Germinal center (tissue), 1 donor: ENCODE results near the gene NELL2.

ENCODE experiments used
- DNase-seq: peaks from one replicate; pipeline ENCODE4 v3.0.0; 2012; ENCODE audit warnings: mixed read lengths, low spot score

The NELL2 gene

DNA sequence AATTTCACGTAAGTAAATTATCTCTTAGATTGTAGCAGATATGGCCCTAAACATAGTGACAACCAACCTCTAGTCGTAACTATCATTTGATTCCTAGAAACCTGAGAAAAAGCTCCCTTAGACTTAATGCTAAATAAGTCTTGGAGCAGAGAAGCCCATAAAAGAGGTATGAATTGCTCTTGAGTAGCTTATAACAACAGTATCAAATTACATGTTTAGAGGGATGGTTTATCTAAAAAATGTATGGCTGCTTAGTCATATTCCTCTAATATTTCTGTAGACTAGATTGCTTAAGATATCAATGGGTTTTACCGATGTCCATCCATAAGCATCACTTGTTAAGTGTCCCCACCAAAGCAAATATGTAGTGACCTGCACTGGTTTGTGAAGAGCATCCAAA is 259.7 kb downstream of the NELL2 start:
- DNase-seq = no peak

DNA sequence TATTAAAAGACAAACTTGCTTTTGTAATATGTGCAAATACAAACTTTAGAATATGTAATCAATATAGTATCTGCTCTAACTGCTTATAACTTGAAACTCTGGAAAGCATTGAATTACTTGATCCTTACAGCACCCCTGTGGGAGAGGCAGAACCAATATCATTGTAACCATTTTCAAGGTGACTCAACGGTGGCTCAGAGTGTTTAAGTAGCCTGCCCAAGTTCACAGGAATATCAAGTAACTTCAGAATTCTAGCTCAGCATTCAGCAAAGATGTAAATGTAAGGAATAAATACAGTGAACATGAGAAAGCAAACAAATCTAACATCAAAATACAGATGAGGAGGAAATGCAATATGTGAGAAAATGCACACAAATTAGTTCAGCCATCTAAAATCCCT is 264.6 kb downstream of the NELL2 start:
- DNase-seq = no peak

DNA sequence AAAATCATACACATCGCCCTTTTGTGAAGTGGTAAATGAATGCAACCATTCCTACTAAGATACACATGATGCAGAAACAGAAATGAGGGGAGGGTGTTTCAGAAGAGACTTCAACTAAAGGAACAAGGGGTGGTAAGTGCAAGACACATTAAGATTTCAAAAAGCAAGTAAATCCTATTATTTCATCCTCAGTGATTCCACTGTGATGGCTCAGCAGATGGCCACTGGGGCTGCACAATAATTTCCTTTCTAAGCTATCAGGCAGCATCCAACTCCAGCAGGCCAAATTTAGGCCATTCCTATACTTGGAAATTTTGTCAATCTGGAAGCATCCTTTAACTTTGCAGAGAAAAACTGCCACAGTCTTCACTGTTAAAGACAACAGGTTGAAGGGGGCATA is 272.4 kb downstream of the NELL2 start:
- DNase-seq = no peak

DNA sequence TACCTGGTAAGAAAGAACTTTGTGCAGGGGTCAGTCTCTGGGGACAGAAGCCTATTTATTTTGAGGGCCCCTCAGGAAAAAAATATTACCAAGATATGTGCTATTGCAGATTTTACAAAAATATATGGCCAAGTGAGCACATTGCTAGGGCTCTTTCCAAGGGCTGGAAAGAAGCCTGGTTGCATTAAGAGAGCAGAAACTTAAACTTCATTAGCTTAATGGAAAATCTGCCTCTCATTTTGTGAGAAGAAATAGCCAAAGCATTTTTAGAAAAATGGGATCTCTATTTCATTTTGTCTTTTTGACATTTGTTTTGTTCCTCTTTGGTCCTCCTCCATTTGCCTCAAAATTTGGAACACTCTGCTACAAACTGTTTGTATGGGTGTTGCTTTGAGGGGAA is 283.5 kb downstream of the NELL2 start:
- DNase-seq = no peak

DNA sequence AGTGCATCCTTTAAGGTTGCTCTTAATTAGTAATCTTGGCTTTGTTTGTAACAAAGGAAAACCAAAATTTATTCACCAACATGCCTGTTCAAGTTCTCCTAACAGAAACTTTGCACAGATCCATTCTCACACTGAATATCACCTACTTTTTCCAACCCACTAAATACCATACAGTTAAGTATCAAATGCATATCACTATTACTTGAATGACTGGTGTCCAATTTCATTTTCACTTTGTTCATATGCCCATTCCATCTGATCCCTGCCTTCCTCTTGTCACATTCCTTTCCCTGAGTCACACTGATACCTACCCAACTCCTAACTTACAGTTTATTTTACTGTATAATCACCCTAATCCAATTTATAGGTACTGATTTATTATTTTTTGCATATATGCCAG is 286.4 kb downstream of the NELL2 start:
- no peak for DNase-seq

DNA sequence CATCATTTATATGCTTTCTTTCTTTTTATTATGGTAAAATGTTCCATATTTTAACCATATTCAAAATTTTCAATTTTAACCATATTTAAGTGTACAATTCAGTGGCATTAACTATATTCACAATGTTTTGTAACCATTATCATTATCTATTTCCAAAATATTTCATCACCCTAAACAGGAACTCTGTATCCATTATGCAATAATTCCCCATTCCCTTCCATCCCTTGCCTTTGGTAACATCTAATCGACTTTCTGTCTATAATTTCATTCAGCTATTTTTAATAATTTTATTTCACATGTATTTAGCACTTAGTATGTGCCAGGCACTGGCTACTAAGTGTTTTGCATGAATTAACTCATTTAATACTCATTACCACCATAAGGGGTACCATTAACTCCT is 287.5 kb downstream of the NELL2 start:
- no peak for DNase-seq

DNA sequence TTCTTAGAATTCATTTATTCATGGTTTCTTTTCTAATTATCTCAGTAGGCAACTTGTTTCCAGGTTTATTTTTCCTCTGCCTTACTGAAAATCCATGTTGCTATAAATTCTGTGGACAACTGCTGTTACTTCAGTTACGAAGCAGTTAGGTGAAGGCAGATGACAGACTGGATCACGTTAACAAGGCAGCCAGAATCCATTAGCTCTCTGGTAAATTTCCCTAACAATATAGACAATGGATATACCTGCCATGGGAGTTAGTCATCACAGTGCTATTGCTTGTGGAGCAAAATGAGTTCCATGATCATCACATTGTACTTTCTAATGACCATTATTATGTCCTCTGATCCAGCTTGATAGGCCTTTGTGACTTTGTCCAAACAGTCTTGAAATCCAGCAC is 291.5 kb downstream of the NELL2 start:
- DNase-seq = no peak

DNA sequence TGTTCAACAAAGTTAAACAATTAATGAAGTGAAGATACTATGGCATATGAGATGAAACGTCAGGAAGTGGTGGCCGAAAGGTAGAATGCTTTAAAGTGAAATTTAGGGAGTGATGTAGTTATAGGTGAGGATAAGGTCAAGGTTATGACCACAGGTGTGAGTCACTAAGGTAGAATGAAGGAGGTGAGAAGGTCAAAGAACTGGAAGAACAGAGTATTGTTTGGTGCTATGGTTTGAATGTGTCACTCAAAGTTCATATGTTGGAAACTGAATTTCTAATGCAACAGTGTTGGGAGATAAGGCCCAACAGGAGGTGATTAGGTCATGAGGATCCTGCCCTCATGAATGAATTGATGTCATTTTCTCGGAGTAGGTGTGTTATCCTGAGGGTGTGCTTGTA is 293.6 kb downstream of the NELL2 start:
- DNase-seq = no peak

DNA sequence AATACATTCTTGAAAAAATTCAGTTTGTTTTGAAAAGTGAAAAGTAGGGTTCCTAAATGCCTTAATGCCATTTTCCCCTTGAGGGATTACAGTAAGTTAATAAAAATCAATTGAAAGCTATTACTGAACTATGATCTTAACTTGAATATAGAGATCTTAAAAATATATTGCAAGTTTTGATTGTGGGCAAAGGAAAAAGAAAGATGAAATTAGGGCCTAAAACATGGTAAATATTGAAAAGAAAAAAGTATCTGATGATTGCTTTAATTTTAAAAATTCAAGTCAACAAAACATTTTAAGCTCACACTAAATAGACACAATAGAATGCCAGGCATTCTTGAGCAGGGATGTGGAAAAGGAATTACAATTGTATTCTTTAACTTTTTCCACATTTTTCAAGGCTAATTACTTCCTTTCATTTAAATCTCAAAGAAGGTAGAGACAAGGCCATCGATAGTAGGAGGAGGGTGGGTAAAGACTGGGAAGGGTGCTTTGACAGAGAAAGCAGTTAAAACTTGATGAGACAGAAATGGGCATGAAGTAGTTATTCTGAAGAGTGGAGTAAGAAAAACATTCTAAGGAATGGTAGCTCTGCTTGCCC is 294.4 kb downstream of the NELL2 start:
- DNase-seq = no peak

DNA sequence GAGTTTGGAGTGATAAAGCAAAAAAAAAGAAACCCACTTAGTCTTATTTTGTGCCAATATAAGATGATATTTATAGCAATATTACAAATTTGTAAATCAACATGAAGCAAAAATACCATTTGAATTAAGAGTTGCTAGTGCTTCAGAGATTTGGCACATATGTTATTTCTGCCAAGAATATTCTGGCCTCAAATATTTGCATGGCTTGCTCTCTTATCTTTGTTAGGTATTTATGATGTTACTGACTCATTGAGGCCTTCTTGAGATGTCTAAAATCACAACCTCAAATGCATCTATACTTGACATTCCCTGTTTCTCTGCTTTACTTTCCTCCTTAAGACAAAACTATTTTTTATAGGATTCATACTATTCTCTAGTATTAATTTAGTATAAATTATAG is 301.5 kb downstream of the NELL2 start:
- DNase-seq = no peak

DNA sequence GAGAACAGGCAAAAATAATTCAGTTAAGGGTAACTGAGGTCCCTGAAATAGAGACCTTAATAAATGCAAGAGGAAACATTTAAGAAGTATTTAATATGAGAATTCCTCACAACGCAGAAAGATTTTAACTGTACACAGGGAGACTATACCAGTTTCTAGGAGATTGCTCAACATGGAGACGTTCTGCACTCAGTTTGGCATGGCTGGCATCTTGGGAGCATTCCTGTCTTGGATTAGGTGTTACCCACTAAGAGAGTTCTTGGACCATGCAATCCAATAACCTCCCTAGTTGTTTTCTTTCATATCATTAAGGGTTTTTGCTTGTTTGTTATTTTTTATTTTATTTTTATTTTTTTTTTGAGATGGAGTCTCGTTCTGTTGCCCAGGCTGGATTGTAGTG is 302.4 kb downstream of the NELL2 start:
- DNase-seq = no peak

DNA sequence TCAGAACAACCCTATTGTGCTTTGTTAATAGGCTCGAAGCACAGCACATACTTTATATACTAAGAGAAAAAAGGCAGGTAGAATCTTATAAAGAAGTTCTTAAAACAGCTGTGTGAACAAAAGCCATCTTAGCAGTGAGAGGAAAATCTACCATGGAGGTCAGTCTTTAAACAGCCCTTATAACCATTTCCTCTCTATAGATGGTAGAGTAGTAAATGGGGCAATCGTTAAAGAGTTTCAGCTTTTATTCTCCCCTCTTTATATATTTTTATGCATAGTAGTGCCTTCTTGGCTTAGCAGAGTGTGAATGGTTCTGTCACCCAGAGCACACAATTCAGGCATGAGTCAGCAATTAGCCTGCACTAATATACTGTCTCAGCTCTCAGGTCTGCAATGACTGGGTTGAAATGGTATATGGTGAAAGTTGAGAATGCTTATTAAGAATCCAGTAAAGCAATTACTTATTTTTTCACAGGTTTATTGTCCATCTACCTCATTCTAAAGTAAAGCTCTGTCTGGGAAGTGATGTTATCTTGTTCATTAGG is 305.0 kb downstream of the NELL2 start:
- DNase-seq = no peak

DNA sequence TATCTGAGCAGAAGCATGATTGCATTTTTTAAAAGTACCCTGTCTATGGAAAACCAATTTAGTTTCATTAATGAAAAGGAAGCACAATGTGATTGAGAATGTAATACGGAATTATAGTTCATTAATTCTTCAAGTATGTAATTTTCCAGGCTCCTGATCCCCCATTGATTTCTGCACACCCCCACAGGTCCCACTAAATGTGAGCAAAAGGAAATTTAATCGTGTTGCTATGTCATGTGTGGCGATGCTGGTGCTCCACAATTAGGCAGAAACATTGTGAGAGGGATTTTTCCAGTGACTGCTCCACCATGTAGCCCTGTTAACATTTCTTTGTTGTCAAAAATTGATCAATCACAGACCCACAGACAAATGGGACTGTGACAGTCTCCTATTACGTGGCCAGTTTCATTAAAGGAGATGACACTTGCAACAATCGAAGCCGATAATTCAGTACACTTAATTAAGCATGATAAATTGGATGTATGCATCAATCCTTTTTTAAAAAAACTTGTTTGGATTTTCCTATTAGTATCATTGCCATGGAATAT is 306.0 kb downstream of the NELL2 start:
- DNase-seq = no peak

DNA sequence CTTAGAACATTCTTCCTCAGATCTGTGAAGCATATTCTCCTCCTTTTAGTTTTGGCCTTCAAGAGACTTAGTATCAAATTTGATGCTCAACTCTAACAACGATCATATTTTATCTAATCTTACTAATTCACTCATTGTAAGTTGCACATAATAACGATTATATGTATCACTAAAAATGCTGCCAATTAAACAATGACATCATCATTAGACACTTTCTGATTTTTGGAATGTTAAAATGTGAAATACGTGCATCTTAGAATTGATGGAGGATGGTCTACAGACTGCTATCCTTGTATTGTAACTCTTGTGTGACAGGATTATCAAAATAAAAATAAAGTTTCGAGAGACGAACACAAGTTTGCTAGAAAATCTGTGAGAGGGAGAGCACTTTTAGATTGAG is 311.0 kb downstream of the NELL2 start:
- no peak for DNase-seq

DNA sequence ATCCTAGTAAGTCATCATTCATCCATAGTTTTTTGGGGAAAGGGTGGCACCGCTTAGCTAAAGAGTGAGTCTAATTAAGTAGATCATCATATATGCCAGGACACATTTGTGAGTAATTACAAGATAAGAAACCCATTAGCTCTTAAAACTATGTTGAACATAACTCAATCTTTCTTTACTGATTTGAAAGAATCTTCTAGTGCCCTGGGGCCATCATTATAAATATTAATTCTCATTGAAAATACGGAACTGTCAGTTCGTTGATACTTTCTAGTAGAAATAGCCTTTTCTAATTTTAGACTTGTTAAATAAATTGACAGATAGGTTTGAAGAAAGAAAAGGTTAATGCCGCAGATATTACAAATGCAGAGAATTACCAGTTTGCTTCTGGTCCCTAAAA is 312.6 kb downstream of the NELL2 start:
- no peak for DNase-seq

DNA sequence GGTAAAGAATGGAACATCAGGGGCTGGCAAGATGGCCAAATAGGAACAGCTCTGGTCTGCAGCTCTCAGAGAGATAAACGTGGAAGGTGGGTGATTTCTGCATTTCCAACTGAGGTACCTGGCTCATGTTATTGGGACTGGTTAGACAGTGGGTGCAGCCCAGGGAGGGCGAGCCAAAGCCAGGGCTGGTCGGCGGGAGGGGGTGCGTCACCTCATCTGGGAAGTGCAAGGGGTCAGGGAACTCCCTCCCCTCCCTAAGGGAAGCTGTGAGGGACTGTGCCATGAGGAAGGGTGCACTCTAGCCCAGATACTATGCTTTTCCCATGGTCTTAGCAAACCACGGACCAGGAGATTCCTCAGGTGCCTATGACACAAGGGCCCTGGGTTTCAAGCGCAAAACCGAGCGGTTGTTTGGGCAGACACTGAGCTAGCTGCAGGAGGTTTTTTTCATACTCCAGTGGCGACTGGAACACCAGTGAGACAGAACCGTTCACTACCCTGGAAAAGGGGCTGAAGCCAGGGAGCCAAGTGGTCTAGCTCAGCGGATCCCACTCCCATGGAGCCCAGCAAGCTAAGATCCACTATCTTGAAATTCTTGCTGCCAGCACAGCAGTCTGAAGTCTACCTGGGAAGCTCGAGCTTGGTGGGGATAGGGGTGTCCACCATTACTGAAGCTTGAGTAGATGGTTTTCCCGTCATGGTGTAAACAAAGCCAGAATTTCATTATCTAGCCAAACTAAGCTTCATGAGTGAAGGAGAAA is 317.6 kb downstream of the NELL2 start:
- DNase-seq = no peak

DNA sequence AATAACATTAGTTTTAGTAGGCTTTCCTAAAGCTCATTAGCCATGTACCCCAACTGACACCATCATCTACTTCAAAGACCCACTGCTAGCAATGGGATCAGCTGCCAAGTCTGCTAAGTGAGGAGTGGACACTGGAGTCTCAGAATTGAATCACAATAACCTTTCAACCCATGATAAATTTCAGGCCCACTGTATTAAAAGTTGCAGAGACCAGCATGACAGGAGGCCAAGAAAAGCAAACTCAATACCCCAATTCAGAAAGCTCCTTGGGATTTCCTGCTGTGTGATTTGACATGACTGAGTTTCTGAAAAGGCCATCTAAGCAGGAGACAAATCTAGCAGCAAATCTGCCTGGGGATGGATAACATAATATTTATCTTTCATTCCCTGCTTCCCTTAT is 320.7 kb downstream of the NELL2 start:
- DNase-seq = no peak

DNA sequence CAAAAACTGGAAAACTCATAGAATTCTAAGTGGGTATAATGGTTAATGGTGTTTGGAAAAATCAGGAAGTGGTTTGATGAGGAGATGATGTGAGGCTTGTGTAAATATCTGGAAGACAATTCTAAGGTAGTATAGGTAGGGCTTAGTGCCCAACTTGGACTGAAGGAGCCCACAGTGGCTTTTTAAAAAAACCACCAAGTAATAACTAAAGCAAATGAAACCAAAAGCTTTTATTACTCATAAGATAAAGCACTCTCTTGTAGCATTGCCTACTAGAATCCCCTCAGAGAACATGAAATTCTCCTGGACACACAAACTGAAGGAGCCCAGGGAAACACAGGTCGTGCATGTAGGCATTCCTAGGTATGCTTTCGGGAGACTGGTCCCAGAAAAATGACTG is 324.5 kb downstream of the NELL2 start:
- DNase-seq = no peak

DNA sequence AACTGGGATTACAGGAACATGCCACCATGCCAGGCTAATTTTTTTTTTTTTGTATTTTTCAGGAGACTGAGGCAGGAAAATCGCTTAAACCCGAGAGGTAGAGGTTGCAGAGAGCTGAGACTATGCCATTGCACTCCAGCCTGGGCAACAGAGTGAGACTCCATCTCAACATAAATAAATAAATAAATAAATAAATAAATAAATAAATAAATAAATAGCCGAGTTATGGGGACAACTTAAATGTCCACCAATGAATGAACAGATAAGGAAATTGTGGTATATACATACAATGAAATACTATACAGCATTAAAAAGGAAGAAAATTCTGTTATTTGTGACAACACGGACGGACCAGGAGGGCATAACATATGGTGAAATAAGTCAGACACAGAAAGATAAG is 325.7 kb downstream of the NELL2 start:
- no peak for DNase-seq

DNA sequence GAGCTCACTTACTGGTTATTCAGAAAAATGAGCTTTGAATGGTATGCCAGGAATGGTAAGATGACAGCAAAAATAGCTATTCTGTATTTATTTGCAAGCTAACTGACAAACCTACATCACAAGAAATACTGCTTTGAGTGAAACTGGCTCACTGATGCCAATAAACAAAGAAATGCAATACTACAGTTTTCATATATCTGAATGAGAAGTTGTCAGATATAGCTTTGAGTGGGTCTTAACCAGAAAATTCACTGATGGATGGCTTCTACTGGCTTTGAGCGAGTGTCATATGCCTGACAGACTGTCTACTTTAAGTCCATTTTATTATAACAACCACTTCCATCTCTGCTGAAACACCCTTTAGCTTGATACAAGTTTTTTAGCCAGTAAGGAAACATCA is 330.1 kb downstream of the NELL2 start:
- DNase-seq = no peak

DNA sequence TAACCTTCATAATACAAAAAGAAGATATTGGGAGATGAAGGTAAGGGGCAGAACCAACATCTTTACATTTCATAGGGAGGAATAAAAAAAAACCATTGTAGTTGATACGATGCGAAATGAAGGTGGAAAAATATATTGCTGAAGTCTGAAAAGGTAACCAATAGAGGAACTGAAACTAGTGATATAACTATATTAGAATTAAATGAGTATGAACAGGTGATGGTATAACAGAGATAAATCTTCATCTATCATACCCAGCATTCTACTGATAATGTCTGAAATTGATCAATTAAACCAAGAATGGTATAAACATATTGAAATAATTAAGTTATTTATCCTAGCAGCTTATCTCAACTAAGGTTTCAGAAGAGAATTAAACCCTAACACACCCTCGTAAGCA is 332.1 kb downstream of the NELL2 start:
- no peak for DNase-seq

DNA sequence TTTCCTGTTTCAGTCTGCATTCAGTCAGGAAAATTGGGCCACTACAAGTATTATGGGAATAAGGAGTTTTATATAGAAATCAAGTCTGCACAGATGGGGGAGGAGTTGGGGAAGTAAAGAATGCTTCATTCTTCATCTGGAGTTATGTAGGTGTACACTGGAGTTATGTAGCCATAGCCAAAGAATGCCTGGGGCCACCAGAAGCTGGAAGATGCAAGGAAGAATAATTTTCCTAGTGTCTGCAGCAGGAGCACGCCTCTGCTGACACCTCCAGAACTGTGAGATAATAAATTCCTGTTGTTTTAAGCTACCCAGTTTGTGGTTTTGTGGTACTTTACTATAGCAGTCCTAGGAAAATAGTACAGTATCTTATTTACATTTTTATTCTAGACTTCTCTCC is 333.4 kb downstream of the NELL2 start:
- DNase-seq = no peak

DNA sequence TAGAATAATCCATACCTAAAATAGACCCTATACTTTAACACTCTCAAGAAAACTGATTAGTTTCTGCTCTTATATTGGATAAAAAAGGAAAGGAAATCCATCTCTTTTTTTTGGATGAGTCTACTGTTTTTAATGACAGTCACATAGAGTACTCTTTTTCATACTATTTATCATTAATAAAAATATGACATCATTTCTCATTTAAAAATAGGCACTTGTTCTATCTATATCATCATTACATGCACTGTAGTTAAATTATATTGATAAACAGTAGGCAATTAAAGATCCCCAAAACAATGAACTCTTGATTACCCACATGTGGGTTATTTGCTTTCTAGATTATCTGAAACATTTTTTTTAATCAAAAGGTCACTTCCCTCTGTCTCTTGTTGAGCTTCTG is 338.8 kb downstream of the NELL2 start:
- no peak for DNase-seq

DNA sequence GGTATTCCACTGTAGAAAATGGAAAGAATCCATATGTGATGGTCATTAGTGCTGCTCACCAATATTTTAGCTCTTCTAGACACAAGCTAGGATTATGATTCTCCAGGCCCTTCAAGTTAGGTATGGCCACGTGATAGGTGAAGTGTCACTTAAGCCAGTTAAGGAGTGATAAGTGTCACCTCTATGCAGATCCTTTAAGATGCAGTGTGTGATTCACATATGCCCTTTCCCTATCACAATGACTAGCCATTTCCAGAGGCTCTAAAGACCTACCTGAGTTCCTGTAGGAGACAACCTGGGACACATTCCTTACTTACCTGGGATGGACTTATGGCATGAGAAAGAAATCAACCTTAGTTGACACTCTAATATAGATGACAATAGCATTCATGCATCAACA is 343.2 kb downstream of the NELL2 start:
- no peak for DNase-seq
